NCI-H524 (cell line): ENCODE results near the gene KCNJ4.
"Not testable (repeated sequence)": the region's sequence is repeated elsewhere in the genome, so short reads cannot be mapped to it uniquely, and the experiment has no call there.

Experiments used
- DNase-seq, 2 experiments: peaks; one replicate each; lab custom pipeline; 2025; lab: John Stamatoyannopoulos, UW

The KCNJ4 gene

DNA sequence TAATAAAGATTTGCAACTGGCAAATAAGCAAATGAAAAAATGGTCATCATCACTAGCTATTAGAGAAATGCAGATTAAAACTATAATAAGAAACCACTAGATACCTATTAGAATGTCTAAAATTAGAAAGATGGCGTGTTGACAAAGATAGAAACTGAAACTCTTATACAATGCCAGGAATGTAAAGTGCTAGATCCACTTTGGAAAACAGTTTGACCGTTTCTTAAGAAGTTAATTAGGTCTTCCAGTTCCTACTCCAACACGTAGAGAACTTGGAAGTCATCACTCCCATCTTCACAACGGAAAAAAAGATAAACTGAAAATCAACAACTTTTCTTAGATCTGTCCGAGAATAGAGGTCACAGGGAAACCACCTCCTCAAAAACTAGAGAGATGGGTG is 68.1 kb downstream of the KCNJ4 start:
- DNase-seq, result not testable (repeated sequence)

DNA sequence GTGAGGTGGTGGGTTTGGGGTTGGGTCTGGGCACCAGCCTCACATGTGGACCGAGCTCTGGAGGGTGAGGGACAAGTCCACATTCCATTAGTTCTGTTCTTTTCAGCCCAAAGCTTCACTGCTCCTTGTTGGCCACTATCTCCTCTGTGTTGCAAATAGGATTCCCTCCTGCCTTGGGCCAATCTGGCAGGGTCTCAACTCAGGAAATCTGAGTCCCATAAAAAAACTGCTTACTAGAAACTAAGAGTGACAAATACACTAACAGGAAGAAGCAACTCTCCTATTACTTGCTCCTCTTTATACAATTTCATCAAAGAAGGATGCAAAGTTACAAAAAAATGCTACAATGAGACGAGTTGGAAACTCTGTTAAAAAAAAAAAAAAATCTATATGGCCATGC is 71.6 kb downstream of the KCNJ4 start:
- no peak for DNase-seq

DNA sequence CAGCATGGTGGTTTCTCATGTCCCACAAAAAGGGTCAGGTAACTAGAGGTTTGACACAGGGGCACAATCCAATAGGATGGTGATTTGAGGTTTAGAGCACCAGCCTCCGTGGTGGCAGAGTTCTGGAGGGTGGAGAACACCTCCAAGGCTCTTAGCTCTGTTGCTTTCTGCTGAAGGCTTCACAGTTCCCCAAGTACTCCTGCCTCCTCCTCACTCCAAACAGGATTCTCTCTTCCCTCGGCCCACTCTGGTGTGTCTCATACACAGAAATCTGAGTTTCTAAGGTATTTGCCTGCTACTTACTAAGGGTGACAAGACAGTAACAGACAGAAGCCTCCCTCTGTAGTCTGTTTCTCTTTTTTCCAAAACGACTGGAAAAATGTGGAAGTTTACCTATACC is 73.6 kb downstream of the KCNJ4 start:
- DNase-seq, result not testable (repeated sequence)
